Gastrocnemius medialis (tissue), 4 donors: ENCODE measurements around the gene RASAL2.

Experiments used
- CTCF ChIP-seq, 5 experiments: fragments of 450-650 bp in 3 of 5; fragments of 200-600 bp in 2 of 5; sonication (generic) in 2 of 5; IDR thresholded peaks in 4 of 5; conservative IDR thresholded peaks in 1 of 5; 1 replicate in 4 of 5; 2 replicates in 1 of 5; pipeline ENCODE4 v1.5.1; 2016 to 2019; ENCODE audit warnings: antibody characterized with exemption in 5 of 5, mild to moderate bottlenecking in 3 of 5, moderate library complexity in 3 of 5
- POLR2A ChIP-seq, 2 donors: fragments of 450-650 bp; IDR thresholded peaks; one replicate each; pipeline ENCODE4 v1.6.1; 2017; ENCODE audit warnings: antibody characterized with exemption in 2 of 2, mild to moderate bottlenecking in 2 of 2, moderate library complexity in 2 of 2

DNA sequence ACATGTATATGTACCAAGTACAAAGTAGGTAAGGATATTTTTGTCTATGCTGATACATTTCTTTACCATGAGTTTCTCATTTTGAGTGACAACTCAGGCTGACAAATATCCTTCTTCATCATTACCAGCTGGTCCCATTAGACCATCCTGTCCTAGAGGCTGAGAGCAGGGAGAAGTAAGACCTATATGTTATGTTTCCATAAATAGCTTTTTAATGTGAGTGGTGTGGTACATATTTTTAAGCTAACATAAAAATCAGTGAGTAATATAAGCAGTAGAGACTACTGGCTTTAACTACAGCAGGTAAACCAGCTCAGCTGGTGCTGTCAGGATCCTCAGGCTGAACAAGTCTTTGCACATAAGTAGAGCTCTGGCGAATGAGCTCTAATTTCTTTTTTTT lies 340.5 kb downstream of the RASAL2 start:
- no peak for TF ChIP-seq POLR2A (IDR thresholded peaks at IDR 0.05)
- TF ChIP-seq CTCF (IDR thresholded peaks at IDR 0.05 in 4 of 5, conservative IDR thresholded peaks at IDR 0.05 in 1 of 5) = no peak
